ENCODE measurements around the gene CENPW. TPM values are rescaled to one million over a fixed set of nuclear protein-coding genes. Genes with fewer than 3 reads are reported as not detected.

CENPW gene
- 1.6 and 17.4 TPM in 2 replicates for total RNA-seq

- DNase-seq (ENCODE audit: low read depth): peak; percentile 77
These were observed at the start of gene CENPW for GRCh38 chr6:126339796-126340609. TSS of gene CENPW (plus strand) at chr6:126340115. CDS start at chr6:126340274, 159 bp downstream.

- DNase-seq (ENCODE audit: low read depth): no peak
These were observed 45.9 kb upstream of the CENPW start for GRCh38 chr6:126293891-126294524.

- no peak for DNase-seq (ENCODE audit: low read depth)
These were observed 39.8 kb upstream of the CENPW start for GRCh38 chr6:126300126-126300525.

GRCh38 chr6:126300735-126301134 lies 39.2 kb upstream of the CENPW start:
- DNase-seq (ENCODE audit: low read depth): no peak

GRCh38 chr6:126302191-126302590 lies 37.7 kb upstream of the CENPW start:
- peak; percentile 9 for DNase-seq (ENCODE audit: low read depth)

GRCh38 chr6:126307849-126308248 lies 32.1 kb upstream of the CENPW start:
- DNase-seq (ENCODE audit: low read depth): peak; percentile 16

- no peak for DNase-seq (ENCODE audit: low read depth)
These were observed 31.6 kb upstream of the CENPW start for GRCh38 chr6:126308362-126308761.

- peak; percentile 28 for DNase-seq (ENCODE audit: low read depth)
These were observed 27.8 kb upstream of the CENPW start for GRCh38 chr6:126312013-126312665.

- DNase-seq (ENCODE audit: low read depth): no peak
These were observed 26.0 kb upstream of the CENPW start for GRCh38 chr6:126313941-126314340.

GRCh38 chr6:126318797-126319196 lies 21.1 kb upstream of the CENPW start:
- DNase-seq (ENCODE audit: low read depth): no peak

GRCh38 chr6:126333729-126334128 lies 6.2 kb upstream of the CENPW start:
- DNase-seq (ENCODE audit: low read depth): no peak

GRCh38 chr6:126335210-126335609 lies 4.7 kb upstream of the CENPW start:
- no peak for DNase-seq (ENCODE audit: low read depth)

- peak; percentile 85 for DNase-seq (ENCODE audit: low read depth)
These were observed 2.6 kb upstream of the CENPW start for GRCh38 chr6:126337323-126337722.

GRCh38 chr6:126341126-126341525 lies 1.2 kb downstream of the CENPW start:
- peak; percentile 5 for DNase-seq (ENCODE audit: low read depth)

GRCh38 chr6:126344181-126344580 lies 4.3 kb downstream of the CENPW start:
- DNase-seq (ENCODE audit: low read depth): peak; percentile 4

GRCh38 chr6:126351960-126352359 lies 12.0 kb downstream of the CENPW start:
- no peak for DNase-seq (ENCODE audit: low read depth)

GRCh38 chr6:126352514-126352913 lies 12.6 kb downstream of the CENPW start:
- DNase-seq (ENCODE audit: low read depth): no peak

GRCh38 chr6:126356526-126356925 lies 16.6 kb downstream of the CENPW start:
- DNase-seq (ENCODE audit: low read depth): no peak

GRCh38 chr6:126359936-126360537 lies 20.1 kb downstream of the CENPW start:
- DNase-seq (ENCODE audit: low read depth): no peak

- DNase-seq (ENCODE audit: low read depth): no peak
These were observed 22.0 kb downstream of the CENPW start for GRCh38 chr6:126361832-126362440.

- DNase-seq (ENCODE audit: low read depth): no peak
These were observed 27.9 kb downstream of the CENPW start for GRCh38 chr6:126367849-126368248.

GRCh38 chr6:126372626-126373025 lies 32.7 kb downstream of the CENPW start:
- DNase-seq (ENCODE audit: low read depth): no peak
